Type B pancreatic cell (in vitro differentiated cells): ENCODE measurements around the gene MCM9. TPM values are rescaled to one million over a fixed set of nuclear protein-coding genes. Genes with fewer than 3 reads are reported as not detected.
"Not testable (repeated sequence)": the region's sequence is repeated elsewhere in the genome, so short reads cannot be mapped to it uniquely, and the experiment has no call there.

Source experiments
- DNase-seq: peaks from one replicate; pipeline ENCODE4 v3.0.0; 2021; ENCODE audit warnings: mixed read lengths; ENCODE audit not compliant: unreplicated experiment; ENCODE audit errors: extremely low spot score
- H3K27ac Mint-ChIP-seq: 2 replicates; pipeline ENCODE4 v1.8.0; 2021; ENCODE audit warnings: mild to moderate bottlenecking, mixed read lengths
- H3K27me3 Mint-ChIP-seq: 2 replicates; pipeline ENCODE4 v1.8.0; 2021; ENCODE audit warnings: mixed read lengths
- H3K36me3 Mint-ChIP-seq: 2 replicates; pipeline ENCODE4 v1.8.0; 2021; ENCODE audit warnings: mixed read lengths
- H3K4me1 Mint-ChIP-seq: one replicate; pipeline ENCODE4 v1.8.0; 2021; ENCODE audit warnings: mixed read lengths; ENCODE audit not compliant: unreplicated experiment
- H3K4me3 Mint-ChIP-seq: 2 replicates; pipeline ENCODE4 v1.8.0; 2021; ENCODE audit warnings: mild to moderate bottlenecking, mixed read lengths
- H3K9me3 Mint-ChIP-seq: 2 replicates; pipeline ENCODE4 v1.8.0; 2021; ENCODE audit warnings: mixed read lengths
- total RNA-seq: library from RNA; stranded (reverse); gene quantifications from 2 replicates; pipeline ENCODE4 v1.2.1, GENCODE V29; 2021; ENCODE audit warnings: low replicate concordance
- TF ChIP-seq, protein P1 (sequence below): fragments of 200-600 bp; sonication (generic); conservative IDR thresholded peaks from 2 replicates; pipeline ENCODE4 v1.5.0; 2021; ENCODE audit warnings: antibody characterized with exemption, mild to moderate bottlenecking

MCM9 gene
- total RNA-seq, 1 donor from 2014 or later, result 19.6 TPM

GRCh38 chr6:118869894-118870589, 64.9 kb downstream of the MCM9 start:
- Mint-ChIP-seq H3K4me3 (no peak overlapping the region), H3K4me1 (no peaks in the 10 kb centered on the region), H3K27me3 (no peaks in the 10 kb centered on the region), H3K27ac (no peak overlapping the region), H3K9me3 (peaks cover 15% of the 10 kb centered on the region), H3K36me3 (peaks cover 24% of the 10 kb centered on the region)
- TF ChIP-seq, protein P1, sequence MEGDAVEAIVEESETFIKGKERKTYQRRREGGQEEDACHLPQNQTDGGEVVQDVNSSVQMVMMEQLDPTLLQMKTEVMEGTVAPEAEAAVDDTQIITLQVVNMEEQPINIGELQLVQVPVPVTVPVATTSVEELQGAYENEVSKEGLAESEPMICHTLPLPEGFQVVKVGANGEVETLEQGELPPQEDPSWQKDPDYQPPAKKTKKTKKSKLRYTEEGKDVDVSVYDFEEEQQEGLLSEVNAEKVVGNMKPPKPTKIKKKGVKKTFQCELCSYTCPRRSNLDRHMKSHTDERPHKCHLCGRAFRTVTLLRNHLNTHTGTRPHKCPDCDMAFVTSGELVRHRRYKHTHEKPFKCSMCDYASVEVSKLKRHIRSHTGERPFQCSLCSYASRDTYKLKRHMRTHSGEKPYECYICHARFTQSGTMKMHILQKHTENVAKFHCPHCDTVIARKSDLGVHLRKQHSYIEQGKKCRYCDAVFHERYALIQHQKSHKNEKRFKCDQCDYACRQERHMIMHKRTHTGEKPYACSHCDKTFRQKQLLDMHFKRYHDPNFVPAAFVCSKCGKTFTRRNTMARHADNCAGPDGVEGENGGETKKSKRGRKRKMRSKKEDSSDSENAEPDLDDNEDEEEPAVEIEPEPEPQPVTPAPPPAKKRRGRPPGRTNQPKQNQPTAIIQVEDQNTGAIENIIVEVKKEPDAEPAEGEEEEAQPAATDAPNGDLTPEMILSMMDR, result no peak
- DNase-seq, result no peak

DNA sequence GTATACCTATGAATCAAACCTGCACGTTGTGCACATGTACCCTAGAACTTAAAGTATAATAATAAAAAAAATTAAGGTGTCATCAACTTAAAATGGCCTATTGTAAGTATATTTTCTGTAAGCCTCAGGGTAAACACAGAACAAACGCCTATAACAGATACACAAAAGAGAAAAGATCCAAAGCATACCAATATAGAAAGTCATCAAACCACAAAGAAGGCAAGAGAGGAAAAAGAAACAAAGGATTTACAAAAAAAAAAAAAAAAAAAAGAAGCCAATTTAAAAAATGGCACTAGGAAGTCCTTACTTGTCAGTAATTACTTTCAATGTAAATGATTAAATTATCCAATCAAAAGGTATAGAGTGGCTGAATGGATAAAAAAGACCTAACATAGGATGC, 65.6 kb downstream of the MCM9 start:
- TF ChIP-seq, protein P1, result no peak
- H3K4me1 Mint-ChIP-seq, result no peaks in the 10 kb centered on the region
- peaks cover 15% of the 10 kb centered on the region for H3K9me3 Mint-ChIP-seq
- H3K4me3 Mint-ChIP-seq, result no peak overlapping the region
- H3K36me3 Mint-ChIP-seq, result peaks cover 22% of the 10 kb centered on the region
- no peaks in the 10 kb centered on the region for H3K27me3 Mint-ChIP-seq
- no peak for DNase-seq
- no peak overlapping the region for H3K27ac Mint-ChIP-seq

DNA sequence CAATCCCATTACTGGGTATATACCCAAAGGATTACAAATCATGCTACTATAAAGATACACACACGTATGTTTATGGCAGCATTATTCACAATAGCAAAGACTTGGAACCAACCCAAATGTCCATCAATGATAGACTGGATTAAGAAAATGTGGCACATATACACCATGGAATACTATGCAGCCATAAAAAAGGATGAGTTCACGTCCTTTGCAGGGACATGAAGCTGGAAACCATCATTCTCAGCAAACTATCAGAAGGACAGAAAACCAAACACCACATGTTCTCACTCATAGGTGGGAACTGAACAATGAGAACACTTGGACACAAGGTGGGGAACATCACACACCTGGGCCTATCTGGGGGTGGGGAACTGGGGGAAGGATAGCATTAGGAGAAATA, 66.1 kb downstream of the MCM9 start:
- H3K4me1 Mint-ChIP-seq, H3K27me3 Mint-ChIP-seq, DNase-seq, H3K4me3 Mint-ChIP-seq, H3K27ac Mint-ChIP-seq: not testable (repeated sequence)
- peaks cover 15% of the 10 kb centered on the region for H3K9me3 Mint-ChIP-seq
- H3K36me3 Mint-ChIP-seq, result peaks cover 21% of the 10 kb centered on the region

DNA sequence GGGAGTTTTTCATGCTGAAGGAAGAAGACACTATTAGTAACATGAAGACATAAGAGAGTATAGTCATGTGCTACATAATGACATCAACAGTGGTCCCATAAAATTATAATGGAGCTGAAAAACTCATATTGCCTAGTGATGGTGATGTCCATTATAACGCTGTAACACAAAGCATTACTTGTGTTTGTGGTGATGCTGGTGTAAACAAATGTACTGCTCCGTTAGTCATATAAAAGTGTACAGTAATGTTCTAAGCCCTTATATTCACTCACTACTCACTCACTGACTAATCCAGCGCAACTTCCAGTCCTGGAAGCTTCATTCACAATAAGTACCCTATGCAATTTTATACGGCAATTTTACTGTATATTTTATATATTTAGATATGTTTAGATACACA, 67.8 kb downstream of the MCM9 start:
- H3K4me3 Mint-ChIP-seq, result no peak overlapping the region
- TF ChIP-seq, protein P1, result no peak
- no peak overlapping the region for H3K27ac Mint-ChIP-seq
- no peak for DNase-seq
- H3K4me1 Mint-ChIP-seq, result no peaks in the 10 kb centered on the region
- peaks cover 15% of the 10 kb centered on the region for H3K9me3 Mint-ChIP-seq
- H3K27me3 Mint-ChIP-seq, result no peaks in the 10 kb centered on the region
- H3K36me3 Mint-ChIP-seq, result peaks cover 27% of the 10 kb centered on the region

DNA sequence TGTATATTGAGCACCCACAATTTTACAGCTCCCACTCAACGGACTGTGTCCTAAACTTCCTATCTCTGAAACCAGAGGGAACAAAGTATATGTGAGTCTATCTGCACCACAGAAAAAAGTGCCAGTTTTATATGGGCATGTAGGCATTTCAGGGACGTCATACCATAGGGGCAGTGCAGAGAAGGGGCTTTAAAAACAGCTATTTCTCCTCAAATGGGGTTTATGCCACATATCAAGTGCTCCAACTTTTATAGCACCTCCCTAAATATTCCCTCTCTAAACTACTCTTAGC, 69.9 kb downstream of the MCM9 start:
- Mint-ChIP-seq H3K9me3 (peaks cover under 1% of the 10 kb centered on the region), H3K36me3 (peaks cover 12% of the 10 kb centered on the region), H3K27me3 (no peaks in the 10 kb centered on the region), H3K4me1 (no peaks in the 10 kb centered on the region), H3K4me3 (no peak overlapping the region), H3K27ac (no peak overlapping the region)
- TF ChIP-seq, protein P1, result no peak
- DNase-seq, result no peak

DNA sequence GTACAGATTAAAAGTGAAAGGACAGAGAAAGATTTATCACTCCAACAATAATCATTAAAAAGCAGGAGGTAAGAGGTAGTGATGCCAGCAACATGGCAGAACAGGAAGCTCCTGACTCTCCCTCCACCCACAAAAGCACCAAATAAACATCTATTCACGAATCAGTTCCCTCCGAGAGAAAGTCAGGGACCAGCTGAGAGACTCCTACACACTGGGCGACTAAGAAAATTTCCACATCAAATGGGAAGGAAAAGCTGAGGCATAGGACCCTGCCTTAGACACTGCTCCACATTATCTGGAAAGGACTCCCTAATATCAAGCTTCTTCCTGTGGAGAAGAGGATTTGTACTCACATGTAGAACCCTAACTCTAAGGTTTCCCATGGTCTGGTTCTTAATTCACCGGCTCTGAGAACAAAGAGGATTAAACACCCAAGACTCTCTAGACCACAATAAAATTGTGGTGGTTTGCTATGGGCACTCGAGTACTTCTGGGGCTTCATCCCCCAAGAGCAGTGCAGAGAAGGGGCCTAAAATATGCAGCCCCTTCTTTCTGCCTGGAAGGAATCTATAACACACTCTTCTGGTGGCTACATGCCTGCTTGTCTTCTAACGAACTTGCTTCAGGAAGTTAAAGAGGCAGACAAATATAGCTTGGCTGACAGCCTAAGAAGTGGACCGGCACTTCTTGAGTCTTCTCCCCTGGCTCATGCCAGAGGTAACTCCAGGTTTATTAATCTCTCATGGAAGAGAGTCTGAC, 70.4 kb downstream of the MCM9 start:
- no peaks in the 10 kb centered on the region for H3K4me1 Mint-ChIP-seq
- H3K4me3 Mint-ChIP-seq, result no peak overlapping the region
- H3K27me3 Mint-ChIP-seq, result no peaks in the 10 kb centered on the region
- peaks cover 7% of the 10 kb centered on the region for H3K36me3 Mint-ChIP-seq
- TF ChIP-seq, protein P1, result no peak
- DNase-seq, result no peak
- H3K27ac Mint-ChIP-seq, result no peak overlapping the region
- H3K9me3 Mint-ChIP-seq, result no peaks in the 10 kb centered on the region
